IMR-90 (cell line): Measurements from ENCODE around the gene OPRM1. TPM values are rescaled to one million over a fixed set of nuclear protein-coding genes. Genes with fewer than 3 reads are reported as not detected.

Experiments
- ATAC-seq: fragments of 200-7000 bp; cut with Tn5 transposase; 2 replicates; pipeline ENCODE4 v1.9.1; 2020; ENCODE audit warnings: low read depth, mild to moderate bottlenecking, moderate library complexity
- BruUV-seq: library from RNA; stranded (reverse); fragments of 400-500 nt; replicated peaks from 2 replicates; lab custom pipeline; 2021; lab: Mats Ljungman, UMichigan
- CTCF ChIA-PET: fragments of 300-600 bp; formaldehyde crosslinking; extraction: SDS; loops from one replicate; lab custom pipeline; 2021; ENCODE audit warnings: antibody characterized with exemption; lab: Yijun Ruan, JAX
- POLR2A ChIA-PET: fragments of 300-600 bp; sonication (Branson Sonifier 250); formaldehyde crosslinking; loops from one replicate; lab custom pipeline; 2022; ENCODE audit warnings: antibody characterized with exemption; ENCODE audit not compliant: unreplicated experiment; lab: Charles Lee
- DNase-seq: peaks from one replicate; pipeline ENCODE4 v3.0.0; 2013
- H2AFZ ChIP-seq: replicated peaks from 2 replicates; pipeline ENCODE3; 2013; ENCODE audit warnings: low read length, mild to moderate bottlenecking; ENCODE audit not compliant: poor library complexity
- H2AK5ac ChIP-seq: 2 replicates; pipeline ENCODE4 v1.6.1; 2013; ENCODE audit warnings: low read depth, low read length, inconsistent platforms
- H2AK9ac ChIP-seq: replicated peaks from 2 replicates; pipeline ENCODE3; 2013; ENCODE audit warnings: mild to moderate bottlenecking, low read depth, low read length, moderate library complexity; ENCODE audit not compliant: poor library complexity
- H2BK120ac ChIP-seq: 2 replicates; pipeline ENCODE4 v1.6.1; 2013; ENCODE audit warnings: low read depth, low read length, inconsistent platforms
- H2BK15ac ChIP-seq: 3 replicates; pipeline ENCODE4 v1.6.1; 2013; ENCODE audit warnings: low read depth, low read length, inconsistent platforms
- H2BK20ac ChIP-seq: 2 replicates; pipeline ENCODE4 v1.6.1; 2013; ENCODE audit warnings: low read depth, mild to moderate bottlenecking, inconsistent platforms, low read length, moderate library complexity
- H2BK5ac ChIP-seq: 2 replicates; pipeline ENCODE4 v1.6.1; 2013; ENCODE audit warnings: mild to moderate bottlenecking, low read depth, low read length, inconsistent platforms; ENCODE audit not compliant: poor library complexity, severe bottlenecking
- H3K14ac ChIP-seq: replicated peaks from 2 replicates; pipeline ENCODE4 v1.6.1; 2013; ENCODE audit warnings: low read depth, low read length, inconsistent platforms
- H3K18ac ChIP-seq: 2 replicates; pipeline ENCODE4 v1.6.1; 2013; ENCODE audit warnings: low read depth, low read length, control low read depth
- H3K23ac ChIP-seq: 2 replicates; pipeline ENCODE4 v1.6.1; 2013; ENCODE audit warnings: low read depth, low read length, inconsistent platforms
- H3K27ac ChIP-seq: 2 replicates; pipeline ENCODE4 v1.5.1; 2013; ENCODE audit warnings: mild to moderate bottlenecking, control low read depth, low read length; ENCODE audit not compliant: insufficient read depth
- H3K27me3 ChIP-seq: 2 replicates; pipeline ENCODE4 v1.6.1; 2013; ENCODE audit warnings: low read length; ENCODE audit not compliant: control insufficient read depth, insufficient read depth
- H3K36me3 ChIP-seq: 2 replicates; pipeline ENCODE4 v1.6.1; 2013; ENCODE audit warnings: low read length, mixed read lengths; ENCODE audit not compliant: control insufficient read depth, insufficient read depth
- H3K4ac ChIP-seq: 2 replicates; pipeline ENCODE4 v1.6.1; 2013; ENCODE audit warnings: low read depth, low read length, inconsistent platforms
- H3K4me1 ChIP-seq: 2 replicates; pipeline ENCODE4 v1.6.1; 2013; ENCODE audit warnings: low read length, mixed read lengths; ENCODE audit not compliant: control insufficient read depth, insufficient read depth
- H3K4me2 ChIP-seq: 2 replicates; pipeline ENCODE4 v1.6.1; 2013; ENCODE audit warnings: low read depth, mild to moderate bottlenecking, control low read depth, low read length, moderate library complexity
- H3K4me3 ChIP-seq: 2 replicates; pipeline ENCODE4 v1.5.1; 2013; ENCODE audit warnings: low read depth, mild to moderate bottlenecking, control low read depth, low read length, moderate library complexity; ENCODE audit not compliant: insufficient read depth
- H3K56ac ChIP-seq: 2 replicates; pipeline ENCODE4 v1.6.1; 2013; ENCODE audit warnings: low read length, inconsistent platforms; ENCODE audit not compliant: insufficient read depth; ENCODE audit errors: extremely low read depth
- H3K79me1 ChIP-seq, 2 experiments: 2 replicates each; pipeline ENCODE4 v1.6.1; 2013; ENCODE audit warnings: low read length in 2 of 2, inconsistent platforms in 1 of 2, low read depth in 1 of 2
- H3K9ac ChIP-seq: 2 replicates; pipeline ENCODE4 v1.6.1; 2013; ENCODE audit warnings: low read depth, low read length, control low read depth
- H3K9me1 ChIP-seq: 2 replicates; pipeline ENCODE4 v1.6.1; 2013; ENCODE audit warnings: low read length, inconsistent platforms; ENCODE audit not compliant: insufficient read depth
- H3K9me3 ChIP-seq: 2 replicates; pipeline ENCODE4 v1.6.1; 2013; ENCODE audit warnings: low read length; ENCODE audit not compliant: control insufficient read depth, insufficient read depth
- H4K20me1 ChIP-seq: 2 replicates; pipeline ENCODE4 v1.6.1; 2013; ENCODE audit warnings: low read length, inconsistent platforms; ENCODE audit not compliant: insufficient read depth
- H4K5ac ChIP-seq: 2 replicates; pipeline ENCODE4 v1.6.1; 2013; ENCODE audit warnings: mild to moderate bottlenecking, low read depth, low read length, control low read depth
- H4K8ac ChIP-seq, 2 experiments: 2 replicates each; pipeline ENCODE4 v1.6.1; 2013; ENCODE audit warnings: low read depth in 2 of 2, low read length in 2 of 2, control low read depth in 1 of 2, inconsistent platforms in 1 of 2
- H4K91ac ChIP-seq: 2 replicates; pipeline ENCODE4 v1.6.1; 2013; ENCODE audit warnings: low read depth, low read length, inconsistent platforms; ENCODE audit not compliant: insufficient read depth
- BHLHE40 ChIP-seq: fragments of 150-350 bp; IDR thresholded peaks from 2 replicates; pipeline ENCODE4 v1.6.1; 2016; ENCODE audit warnings: mild to moderate bottlenecking, low read depth, low read length
- CEBPB ChIP-seq: IDR thresholded peaks from 2 replicates; pipeline ENCODE4 v1.6.1; 2012; ENCODE audit warnings: low read depth, low read length, improper control_type of control experiment
- CHD1 ChIP-seq: IDR thresholded peaks from 2 replicates; pipeline ENCODE4 v1.6.1; 2012; ENCODE audit warnings: low read depth, low read length, improper control_type of control experiment
- CTCF ChIP-seq: conservative IDR thresholded peaks from 2 replicates; pipeline ENCODE4 v1.5.1; 2012; ENCODE audit warnings: mild to moderate bottlenecking, low read depth, low read length, improper control_type of control experiment
- ELK1 ChIP-seq: fragments of 150-350 bp; IDR thresholded peaks from 2 replicates; pipeline ENCODE4 v1.6.1; 2016; ENCODE audit warnings: low read depth, mild to moderate bottlenecking, low read length, moderate library complexity, borderline replicate concordance
- FOS ChIP-seq: fragments of 150-350 bp; IDR thresholded peaks from 2 replicates; pipeline ENCODE4 v1.6.1; 2016; ENCODE audit warnings: low read depth, low read length
- MAFK ChIP-seq: IDR thresholded peaks from 2 replicates; pipeline ENCODE4 v1.6.1; 2012; ENCODE audit warnings: low read depth, low read length, improper control_type of control experiment
- MAZ ChIP-seq: IDR thresholded peaks from 2 replicates; pipeline ENCODE4 v1.6.1; 2012; ENCODE audit warnings: low read depth, mild to moderate bottlenecking, low read length, improper control_type of control experiment, moderate library complexity, borderline replicate concordance
- MXI1 ChIP-seq: IDR thresholded peaks from 2 replicates; pipeline ENCODE4 v1.6.1; 2012; ENCODE audit warnings: low read depth, mild to moderate bottlenecking, low read length, moderate library complexity, borderline replicate concordance
- NFE2L2 ChIP-seq: fragments of 150-350 bp; IDR thresholded peaks from 2 replicates; pipeline ENCODE4 v1.6.1; 2016; ENCODE audit warnings: low read depth, mild to moderate bottlenecking, low read length
- POLR2A ChIP-seq: IDR thresholded peaks from 2 replicates; pipeline ENCODE4 v1.6.1; 2012; ENCODE audit warnings: mild to moderate bottlenecking, low read depth, low read length
- RAD21 ChIP-seq: IDR thresholded peaks from 2 replicates; pipeline ENCODE4 v1.6.1; 2012; ENCODE audit warnings: low read length, improper control_type of control experiment
- RCOR1 ChIP-seq: IDR thresholded peaks from 2 replicates; pipeline ENCODE4 v1.6.1; 2012; ENCODE audit warnings: mild to moderate bottlenecking, low read length, improper control_type of control experiment; ENCODE audit not compliant: insufficient replicate concordance
- RFX5 ChIP-seq: IDR thresholded peaks from 2 replicates; pipeline ENCODE4 v1.8.0; 2012; ENCODE audit warnings: low read depth, mild to moderate bottlenecking, low read length, moderate library complexity
- SMC3 ChIP-seq: fragments of 150-350 bp; IDR thresholded peaks from 2 replicates; pipeline ENCODE4 v1.6.1; 2016; ENCODE audit warnings: low read depth, mild to moderate bottlenecking, antibody characterized with exemption, low read length, moderate library complexity
- USF2 ChIP-seq: fragments of 150-350 bp; IDR thresholded peaks from 2 replicates; pipeline ENCODE4 v1.6.1; 2017; ENCODE audit warnings: mild to moderate bottlenecking, antibody characterized with exemption, low read length, low read depth
- WGBS, 2 experiments: methylation state at CpG; one replicate each; pipeline versions ENCODE4 v1.1.5 to v1.1.7; 2013; ENCODE audit warnings: missing lambda C conversion rate in 2 of 2; ENCODE audit not compliant: insufficient read length in 1 of 2; ENCODE audit errors: extremely low coverage in 2 of 2; 5-methylcytosine and 5-hydroxymethylcytosine counted together
- dilution Hi-C: fragments of 300-500 bp; cut with HindIII; formaldehyde crosslinking; loops from one replicate; pipeline ENCODE4 v1.14.3; 2018; ENCODE audit warnings: low sequenced_read_pairs; ENCODE audit not compliant: unreplicated experiment
- in situ Hi-C: fragments of 300-500 bp; cut with MboI; formaldehyde crosslinking; loops from 3 replicates; pipeline ENCODE4 v1.14.3; 2019; ENCODE audit warnings: low sequenced_read_pairs, inconsistent platforms, mixed read lengths
- intact Hi-C: fragments of 100-400 bp; cut with micrococcal nuclease; formaldehyde crosslinking; loops from 2 replicates; pipeline ENCODE4 v1.10.0; 2022
- polyA plus RNA-seq, 3 experiments: library from polyadenylated mRNA; depleted of rRNA; stranded (reverse); fragments of >200 nt; gene quantifications; 2 replicates each; pipeline ENCODE4 v1.2.3, GENCODE V29; 2012; ENCODE audit warnings: low replicate concordance in 1 of 3
- total RNA-seq: library from RNA; depleted of rRNA; stranded (reverse); fragments of >200 nt; gene quantifications from 2 replicates; pipeline ENCODE4 v1.2.3, GENCODE V29; 2012

Gene OPRM1
- total and polyA plus RNA-seq, 2 of the 4 experiments (the other 2 are of a cell fraction), result not detected

GRCh38 chr6:154001494-154002285 is 37.4 kb upstream of the OPRM1 start:
- no peak for DNase-seq
- Histone ChIP-seq H2AFZ (no peak overlapping the region), H3K56ac (no peak overlapping the region), H3K4me2 (no peak overlapping the region), H2BK20ac (no peak overlapping the region), H3K9ac (no peak overlapping the region), H3K9me3 (peaks cover 23% of the 10 kb centered on the region), H2BK5ac (no peak overlapping the region), H4K5ac (no peak overlapping the region), H3K18ac (no peak overlapping the region), H3K14ac (no peak overlapping the region), H3K4me1 (no peaks in the 10 kb centered on the region), H3K4ac (no peak overlapping the region), H2AK9ac (no peak overlapping the region), H2BK15ac (no peak overlapping the region), H3K23ac (no peak overlapping the region), H2BK120ac (no peak overlapping the region), H4K20me1 (no peaks in the 10 kb centered on the region), H4K8ac (no peak overlapping the region), H3K27me3 (no peaks in the 10 kb centered on the region), H4K91ac (no peak overlapping the region), H3K36me3 (no peaks in the 10 kb centered on the region), H3K27ac (no peak overlapping the region), H3K4me3 (no peak overlapping the region), H3K9me1 (no peaks in the 10 kb centered on the region), H3K79me1 (no peaks in the 10 kb centered on the region), H2AK5ac (no peak overlapping the region)
- 46% methylated on average over 6 of the region's 10 CpGs; no CpG with 5 or more reads in 1 of the 2 experiments for WGBS, 2 experiments
- no TSS peak for BruUV-seq
- intact Hi-C loops (no loop called here), in situ Hi-C loops (no loop called here), dilution Hi-C loops (no loop called here)
- ChIA-PET CTCF (no interaction called here), POLR2A (no interaction called here)
- no peak for ATAC-seq
- TF ChIP-seq SMC3 (no peak), CTCF (no peak), RAD21 (no peak), POLR2A (no peak), MAZ (no peak), RCOR1 (no peak), BHLHE40 (no peak), FOS (no peak), MAFK (no peak), ELK1 (no peak), USF2 (no peak), CEBPB (no peak), RFX5 (no peak), NFE2L2 (no peak), CHD1 (no peak), MXI1 (no peak)
